ENCODE data around the gene LAMB1.

DNA sequence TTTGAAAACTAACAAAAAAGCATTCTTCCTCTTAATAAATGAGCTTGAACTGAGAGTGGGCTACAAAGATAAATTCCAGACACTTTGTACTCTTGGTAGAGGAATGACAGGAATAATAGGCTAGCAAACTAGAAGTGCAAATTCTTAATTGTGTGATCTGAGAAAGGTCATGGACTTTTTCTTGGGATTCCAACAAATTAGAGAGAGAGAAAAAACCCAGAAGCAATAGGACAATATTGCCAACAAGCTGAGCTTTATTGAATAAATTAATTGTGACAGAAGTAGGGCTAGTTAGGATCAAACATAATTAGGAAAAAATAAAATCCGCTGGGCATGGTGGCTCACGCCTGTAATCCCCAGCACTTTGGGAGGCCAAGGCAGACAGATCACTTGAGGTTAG lies 41.4 kb upstream of the LAMB1 start:
- TF ChIP-seq POLR2A (IDR thresholded peaks at IDR 0.05; ENCODE audit: low read depth, low read length) (no peak), PAX5 (IDR thresholded peaks at IDR 0.05; ENCODE audit: insufficient read depth, low read length, severe bottlenecking) (no peak)
